EL (cell line): ENCODE results near the gene MACO1.
"Not testable (repeated sequence)": the region's sequence is repeated elsewhere in the genome, so short reads cannot be mapped to it uniquely, and the experiment has no call there.

ENCODE experiments used
- DNase-seq: peaks from one replicate; pipeline ENCODE4 v3.0.0-alpha.2; 2016

Gene MACO1

GRCh38 chr1:25425098-25426085 is 5.3 kb upstream of the MACO1 start:
- DNase-seq: no peak

GRCh38 chr1:25427696-25428095 is 3.0 kb upstream of the MACO1 start:
- no peak for DNase-seq

- no peak for DNase-seq
Measured at GRCh38 chr1:25428475-25429166, 2.1 kb upstream of the MACO1 start.

GRCh38 chr1:25430967-25431881 is 527 bp downstream of the MACO1 start:
- DNase-seq: peak; percentile 18

DNA sequence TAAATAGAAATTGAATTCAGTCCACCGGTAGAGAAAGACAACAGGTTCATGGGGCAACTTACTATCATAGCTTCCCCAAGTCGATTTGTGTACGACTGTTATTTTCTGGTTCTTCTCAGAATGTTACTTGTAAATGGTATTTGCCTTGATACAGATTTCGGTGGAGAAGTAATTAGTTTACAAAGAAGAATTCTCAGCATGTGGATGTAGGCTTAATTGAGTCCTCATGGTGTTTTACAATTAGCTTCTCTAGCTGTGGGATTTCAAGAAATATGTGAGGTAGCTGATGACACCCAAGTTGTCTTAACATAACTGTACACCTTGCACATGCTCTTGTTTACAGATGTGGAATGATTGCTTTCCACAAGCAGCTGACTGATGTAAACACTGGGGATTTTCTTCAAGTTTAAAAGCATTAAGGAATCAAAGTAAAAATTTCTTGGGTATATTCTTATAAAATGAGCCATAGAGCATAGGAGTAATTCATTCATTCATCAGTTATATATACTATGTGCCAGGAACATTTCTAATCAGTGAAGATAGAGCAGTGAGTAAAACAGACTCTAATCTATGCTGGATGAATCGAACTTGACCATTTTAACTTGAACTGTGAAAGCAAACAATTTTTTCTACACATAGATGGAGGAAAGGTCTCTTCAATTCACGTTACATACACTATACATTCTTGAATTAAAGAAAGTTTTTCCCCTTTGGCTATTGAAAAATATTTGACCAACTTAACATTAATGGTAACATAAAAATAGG is 1.4 kb downstream of the MACO1 start:
- DNase-seq: no peak

- DNase-seq: no peak
Measured at GRCh38 chr1:25432749-25433388, 2.2 kb downstream of the MACO1 start.

DNA sequence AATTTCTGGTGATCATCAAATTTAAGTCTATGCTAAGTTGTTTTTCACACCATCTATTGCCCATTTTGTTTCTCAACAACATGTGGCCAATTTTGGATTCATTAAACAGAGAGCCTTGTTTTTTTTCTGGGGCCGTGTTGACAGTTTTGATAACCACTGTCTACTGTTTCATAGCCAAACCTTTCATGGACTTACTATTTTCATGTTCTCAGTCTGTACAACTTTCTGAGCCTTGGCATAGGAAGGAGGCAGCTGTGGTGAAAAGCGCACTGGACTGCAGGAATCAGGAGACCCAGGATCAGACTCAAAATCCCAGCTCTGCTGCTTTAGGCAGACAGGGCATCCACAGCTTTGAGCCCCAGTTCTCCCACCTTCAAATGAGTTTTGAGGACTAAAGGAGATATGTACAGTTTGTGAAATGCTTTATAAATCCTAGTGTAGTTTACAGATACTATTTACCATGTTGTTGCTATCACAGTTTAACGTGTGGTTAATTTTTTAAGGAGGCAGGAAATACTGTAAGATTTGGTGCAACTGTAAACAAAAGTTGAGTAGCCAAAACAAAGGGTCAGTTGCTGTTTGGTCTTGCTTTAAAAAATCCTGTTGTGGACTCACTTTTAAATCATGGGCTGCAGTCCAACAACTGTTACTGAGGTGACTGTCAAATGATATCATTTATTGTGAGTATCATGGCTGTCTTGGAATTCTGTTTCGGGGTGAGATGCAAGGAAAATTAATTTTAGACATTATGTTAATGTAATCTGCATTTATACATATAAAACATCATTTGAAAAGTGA is 2.9 kb downstream of the MACO1 start:
- no peak for DNase-seq

- DNase-seq: peak; percentile 14
Measured at GRCh38 chr1:25435397-25436108, 4.9 kb downstream of the MACO1 start.

- DNase-seq: no peak
Measured at GRCh38 chr1:25437672-25438071, 7.0 kb downstream of the MACO1 start.

- no peak for DNase-seq
Measured at GRCh38 chr1:25439287-25439686, 8.6 kb downstream of the MACO1 start.

DNA sequence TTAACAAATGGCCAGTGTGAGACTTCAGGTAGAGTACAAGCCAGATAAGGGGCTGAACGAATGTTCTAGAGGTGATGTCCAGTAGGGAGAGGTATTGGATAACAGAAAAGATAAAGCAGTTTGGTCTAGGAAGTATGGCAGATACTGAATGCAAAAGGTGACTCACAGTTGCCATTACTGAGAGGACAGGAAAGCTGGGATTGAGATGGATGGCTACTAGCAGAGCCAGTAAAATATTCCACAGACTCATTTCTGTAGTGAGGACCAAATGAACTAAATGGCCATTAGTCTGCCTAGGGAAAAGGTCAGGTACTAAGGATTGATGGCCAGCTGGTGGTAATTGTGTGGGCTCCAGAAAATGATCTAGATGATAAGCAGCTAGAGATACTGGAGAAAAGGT is 11.5 kb downstream of the MACO1 start:
- peak; percentile 32 for DNase-seq

GRCh38 chr1:25443030-25443699 is 12.5 kb downstream of the MACO1 start:
- DNase-seq: no peak

DNA sequence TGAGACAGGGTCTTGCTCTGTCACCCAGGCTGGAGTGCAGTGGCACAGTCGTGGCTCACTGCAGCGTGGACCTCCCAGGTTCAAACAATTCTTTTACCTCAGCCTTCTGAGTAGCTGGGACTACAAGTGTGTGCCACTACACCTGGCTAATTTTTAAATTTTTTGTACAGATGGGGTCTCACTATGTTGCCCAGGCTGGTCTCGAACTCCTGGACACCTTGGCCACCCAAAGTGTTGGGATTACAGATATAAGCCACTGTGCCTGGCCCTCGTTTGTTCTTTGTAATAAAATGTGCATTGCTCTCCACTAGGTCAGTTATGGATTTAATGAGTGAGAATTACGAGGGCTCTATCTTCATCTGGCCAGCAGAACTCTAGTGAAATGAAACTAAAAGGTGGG is 13.9 kb downstream of the MACO1 start:
- DNase-seq: not testable (repeated sequence)

DNA sequence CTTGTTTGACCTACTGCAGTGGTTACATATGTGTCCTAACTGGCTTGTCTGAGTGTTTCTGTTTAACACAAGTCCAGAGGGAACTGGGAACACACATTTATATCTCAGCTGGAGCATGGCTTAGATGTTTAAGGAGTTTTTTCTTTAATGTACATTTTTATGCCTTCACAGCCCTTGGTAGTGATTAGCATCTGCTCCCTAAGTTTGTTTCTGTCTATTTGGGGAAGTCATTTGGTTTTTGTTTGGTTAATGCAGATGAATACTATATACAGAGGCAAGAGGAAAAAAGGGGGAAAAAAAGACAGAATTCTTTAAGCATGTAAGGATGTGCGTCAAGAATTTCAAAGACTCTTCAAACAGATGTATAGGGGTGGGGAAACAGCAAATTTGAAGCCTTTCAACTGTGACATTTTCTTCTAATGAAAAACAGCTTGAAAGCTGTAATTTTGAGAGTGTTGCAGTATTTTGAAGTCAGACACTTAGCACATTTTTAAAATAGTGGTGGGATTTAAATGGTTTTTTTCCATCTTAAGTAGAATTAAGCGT is 15.4 kb downstream of the MACO1 start:
- DNase-seq: no peak

DNA sequence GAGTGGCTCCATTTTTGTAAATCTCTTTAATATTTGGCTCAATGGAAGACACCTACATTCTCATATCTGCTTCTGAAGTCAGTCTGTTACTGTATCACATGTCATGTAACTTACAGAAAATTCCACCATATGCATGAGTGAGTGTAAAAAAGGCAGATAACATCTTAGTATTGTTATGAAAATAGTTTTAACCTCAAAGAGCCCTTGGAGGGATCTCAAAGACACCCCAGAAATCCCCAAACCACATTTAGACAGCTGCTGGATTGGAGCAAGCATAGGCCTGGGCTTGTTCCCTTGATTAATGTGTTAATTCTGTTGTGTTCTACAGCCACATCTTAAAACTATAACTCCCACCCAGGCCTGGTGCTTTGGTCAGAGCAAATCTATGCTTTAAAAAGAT is 16.9 kb downstream of the MACO1 start:
- DNase-seq: no peak

- DNase-seq: peak; percentile 40
Measured at GRCh38 chr1:25450891-25451290, 20.2 kb downstream of the MACO1 start.

DNA sequence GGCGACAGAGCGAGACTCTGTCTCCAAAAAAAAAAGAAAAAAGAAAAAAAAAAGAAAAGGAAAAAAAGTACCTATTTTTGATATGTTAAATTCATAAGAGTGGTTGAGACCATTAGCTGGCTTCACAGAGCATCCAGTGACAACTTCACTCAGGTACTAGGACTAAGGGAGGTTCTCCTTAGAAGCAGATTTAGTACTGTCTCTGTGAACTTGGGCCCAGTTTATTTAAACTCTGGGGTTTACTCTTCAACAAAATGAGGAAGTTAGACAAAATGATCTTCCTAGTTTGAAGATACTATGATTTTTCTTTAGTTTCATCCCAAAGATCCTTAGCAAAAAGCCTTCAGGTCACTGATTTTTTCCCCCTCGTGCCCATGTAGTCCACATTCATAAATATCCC is 21.2 kb downstream of the MACO1 start:
- DNase-seq: no peak

GRCh38 chr1:25456502-25456901 is 25.8 kb downstream of the MACO1 start:
- no peak for DNase-seq
